Retinal pigment epithelial cell (primary cell): ENCODE results near the gene PTGS1.

Experiments
- DNase-seq: peaks from one replicate; pipeline ENCODE4 v3.0.0-alpha.2; 2010; ENCODE audit warnings: low read depth
- H3K4me3 ChIP-seq: 2 replicates; pipeline ENCODE4 v1.5.1; 2011; ENCODE audit warnings: mild to moderate bottlenecking, low read length, control low read depth, moderate library complexity
- TF ChIP-seq, protein P1 (sequence below): conservative IDR thresholded peaks from 2 replicates; pipeline ENCODE4 v1.5.1; 2011; ENCODE audit warnings: low read depth, low read length, control low read depth, inconsistent platforms

PTGS1 gene

DNA sequence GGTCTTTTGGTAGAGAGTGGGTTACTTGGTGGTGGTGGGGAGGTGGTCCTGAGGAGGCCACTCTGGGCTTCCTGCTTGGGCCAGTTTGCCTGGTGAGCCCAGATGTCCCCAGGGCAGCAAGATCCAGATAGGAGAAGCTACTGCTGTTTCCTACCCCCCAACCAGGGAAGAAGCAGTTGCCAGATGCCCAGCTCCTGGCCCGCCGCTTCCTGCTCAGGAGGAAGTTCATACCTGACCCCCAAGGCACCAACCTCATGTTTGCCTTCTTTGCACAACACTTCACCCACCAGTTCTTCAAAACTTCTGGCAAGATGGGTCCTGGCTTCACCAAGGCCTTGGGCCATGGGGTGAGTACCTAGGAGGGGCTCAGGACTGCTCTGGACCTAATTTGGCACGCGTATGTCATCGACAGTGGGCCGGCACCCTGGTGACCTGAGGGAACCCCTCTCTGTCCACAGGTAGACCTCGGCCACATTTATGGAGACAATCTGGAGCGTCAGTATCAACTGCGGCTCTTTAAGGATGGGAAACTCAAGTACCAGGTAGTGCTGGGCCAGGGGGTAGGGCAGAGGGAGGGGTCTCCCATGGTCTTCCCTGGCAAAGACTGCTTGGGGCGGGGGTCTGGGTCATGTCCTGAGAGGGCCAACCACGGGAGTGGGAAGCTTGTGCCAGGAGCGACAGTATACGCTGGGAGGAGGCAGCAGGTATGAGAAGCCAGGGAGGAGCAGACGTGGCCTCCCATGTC lies 10.6 kb downstream of the PTGS1 start:
- no peak overlapping the region for H3K4me3 ChIP-seq
- DNase-seq = no peak
- TF ChIP-seq, protein P1, sequence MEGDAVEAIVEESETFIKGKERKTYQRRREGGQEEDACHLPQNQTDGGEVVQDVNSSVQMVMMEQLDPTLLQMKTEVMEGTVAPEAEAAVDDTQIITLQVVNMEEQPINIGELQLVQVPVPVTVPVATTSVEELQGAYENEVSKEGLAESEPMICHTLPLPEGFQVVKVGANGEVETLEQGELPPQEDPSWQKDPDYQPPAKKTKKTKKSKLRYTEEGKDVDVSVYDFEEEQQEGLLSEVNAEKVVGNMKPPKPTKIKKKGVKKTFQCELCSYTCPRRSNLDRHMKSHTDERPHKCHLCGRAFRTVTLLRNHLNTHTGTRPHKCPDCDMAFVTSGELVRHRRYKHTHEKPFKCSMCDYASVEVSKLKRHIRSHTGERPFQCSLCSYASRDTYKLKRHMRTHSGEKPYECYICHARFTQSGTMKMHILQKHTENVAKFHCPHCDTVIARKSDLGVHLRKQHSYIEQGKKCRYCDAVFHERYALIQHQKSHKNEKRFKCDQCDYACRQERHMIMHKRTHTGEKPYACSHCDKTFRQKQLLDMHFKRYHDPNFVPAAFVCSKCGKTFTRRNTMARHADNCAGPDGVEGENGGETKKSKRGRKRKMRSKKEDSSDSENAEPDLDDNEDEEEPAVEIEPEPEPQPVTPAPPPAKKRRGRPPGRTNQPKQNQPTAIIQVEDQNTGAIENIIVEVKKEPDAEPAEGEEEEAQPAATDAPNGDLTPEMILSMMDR = no peak

DNA sequence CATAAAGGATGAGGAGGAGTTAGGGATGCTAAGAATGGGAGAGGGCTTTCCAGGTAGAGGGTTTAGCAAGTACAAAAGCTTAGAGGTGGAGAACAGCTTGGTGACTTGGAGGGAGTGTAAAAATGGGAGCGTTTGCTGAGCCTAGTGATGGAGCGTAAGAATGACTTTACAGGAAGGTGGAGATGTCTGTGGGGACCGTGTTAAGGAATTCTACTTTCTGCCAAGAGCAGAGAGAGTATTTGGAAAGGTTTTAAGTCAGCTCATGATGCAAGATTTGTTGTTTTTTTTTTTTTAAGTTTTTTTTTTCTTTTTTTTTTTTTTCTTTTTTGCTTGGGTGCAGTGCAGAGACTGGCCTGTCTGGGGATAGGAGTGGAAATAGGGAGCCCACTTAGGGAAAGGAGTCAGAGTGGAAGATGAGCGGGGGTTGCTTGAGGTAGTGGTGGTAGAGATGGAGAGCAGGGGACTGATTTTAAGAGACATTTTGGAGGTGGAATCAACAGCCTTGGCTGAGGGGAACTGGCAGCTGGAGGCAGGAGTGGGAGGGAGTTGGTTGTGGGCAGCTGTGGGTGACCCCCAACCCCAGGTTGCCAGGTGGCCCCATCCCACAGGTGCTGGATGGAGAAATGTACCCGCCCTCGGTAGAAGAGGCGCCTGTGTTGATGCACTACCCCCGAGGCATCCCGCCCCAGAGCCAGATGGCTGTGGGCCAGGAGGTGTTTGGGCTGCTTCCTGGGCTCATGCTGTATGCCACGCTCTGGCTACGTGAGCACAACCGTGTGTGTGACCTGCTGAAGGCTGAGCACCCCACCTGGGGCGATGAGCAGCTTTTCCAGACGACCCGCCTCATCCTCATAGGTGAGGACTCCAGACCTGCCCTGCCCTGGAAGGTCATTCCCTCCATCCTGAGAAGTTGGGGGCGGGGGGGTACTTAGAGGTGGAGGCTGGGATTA lies 12.4 kb downstream of the PTGS1 start:
- no peak for DNase-seq
- H3K4me3 ChIP-seq = no peak overlapping the region
- TF ChIP-seq, protein P1 = no peak

DNA sequence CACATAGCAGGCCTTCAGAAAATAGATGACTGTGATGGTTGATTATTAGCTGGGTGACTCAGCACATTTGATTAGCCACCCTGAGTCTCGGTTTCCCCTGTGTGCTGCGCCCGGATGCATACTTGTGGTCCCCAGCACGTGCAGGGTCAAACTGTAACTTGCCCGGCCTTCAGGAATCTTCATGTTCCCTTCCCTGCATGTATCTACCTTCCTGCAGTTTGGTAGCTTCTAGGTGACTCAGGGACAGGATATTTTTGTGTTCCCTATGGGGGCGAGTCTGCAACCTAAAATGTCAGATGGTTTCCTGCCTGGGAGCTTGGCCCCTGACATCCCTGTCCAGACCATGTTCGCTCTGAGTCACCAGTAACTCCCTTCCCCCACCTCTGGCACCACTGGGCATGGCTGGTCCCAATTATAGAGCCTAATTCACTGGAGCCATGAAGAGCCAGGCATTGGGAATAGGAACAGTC lies 13.2 kb downstream of the PTGS1 start:
- H3K4me3 ChIP-seq = no peak overlapping the region
- TF ChIP-seq, protein P1 = no peak
- DNase-seq = no peak

GRCh38 chr9:122386311-122386872 lies 15.6 kb downstream of the PTGS1 start:
- TF ChIP-seq, protein P1 = no peak
- no peak for DNase-seq
- H3K4me3 ChIP-seq = no peak overlapping the region

- TF ChIP-seq, protein P1 = no peak
- no peak for DNase-seq
- H3K4me3 ChIP-seq = no peak overlapping the region
Observed at GRCh38 chr9:122387536-122387935, 16.7 kb downstream of the PTGS1 start.

- no peak for DNase-seq
- H3K4me3 ChIP-seq = no peak overlapping the region
- TF ChIP-seq, protein P1 = no peak
Observed at GRCh38 chr9:122389195-122389594, 18.4 kb downstream of the PTGS1 start.
